Skeletal muscle cell (primary cell): Measurements from ENCODE around the gene ELAVL3.
"Not testable (repeated sequence)": the region's sequence is repeated elsewhere in the genome, so short reads cannot be mapped to it uniquely, and the experiment has no call there.

Experiments
- DNase-seq: peaks from one replicate; pipeline ENCODE4 v3.0.0-alpha.2; 2010; ENCODE audit warnings: low read depth
- H3K4me3 ChIP-seq: 2 replicates; pipeline ENCODE4 v1.5.1; 2011; ENCODE audit warnings: low read depth, mild to moderate bottlenecking, control low read depth, low read length, moderate library complexity

ELAVL3 gene

DNA sequence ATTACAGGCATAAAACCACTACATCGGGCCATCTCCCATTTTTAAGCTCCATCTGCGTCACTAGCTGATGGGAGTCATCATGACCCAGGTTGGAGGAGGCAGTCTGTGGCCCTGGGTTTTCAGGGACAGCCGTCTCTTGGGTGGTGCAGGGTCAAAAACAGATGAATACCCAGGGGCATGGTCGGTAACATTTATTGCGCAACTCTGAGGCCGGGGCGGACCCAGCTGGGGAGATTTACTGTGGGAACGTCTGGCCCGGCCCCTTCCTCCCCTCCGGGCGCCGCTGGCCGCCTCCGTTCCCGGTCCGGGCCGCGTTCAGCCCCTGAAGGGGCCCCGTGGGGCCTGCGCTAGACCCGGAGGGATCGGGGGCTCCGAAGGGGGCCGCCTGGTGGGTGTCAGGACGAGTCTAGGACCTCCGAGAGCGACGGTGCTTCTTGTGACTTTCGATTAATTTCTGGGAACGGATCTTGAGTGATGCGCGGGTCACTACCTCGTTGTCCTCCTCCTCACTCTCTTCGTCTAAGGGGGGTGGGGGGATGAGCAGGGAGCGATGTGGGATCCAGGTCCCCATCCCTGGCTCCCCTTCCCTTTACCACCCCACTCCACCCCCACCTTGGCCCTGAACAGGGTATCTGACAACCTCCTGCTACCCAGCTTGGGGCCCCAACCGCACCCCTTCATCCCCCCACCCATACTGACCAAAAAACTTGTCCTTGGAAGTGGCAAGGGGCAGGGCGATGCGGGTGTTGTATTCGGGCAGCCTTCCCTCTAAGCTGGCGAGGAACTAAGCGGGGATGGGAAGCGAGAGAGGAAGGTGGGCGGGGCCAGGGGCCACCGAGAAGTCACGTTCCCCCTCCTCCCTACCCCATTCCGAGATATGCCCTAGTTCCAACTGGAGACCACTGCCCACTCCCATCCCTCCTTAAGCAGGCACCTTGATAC lies 60.1 kb downstream of the ELAVL3 start:
- peak; percentile 25 for DNase-seq
- peak overlapping the region; percentile 27 for H3K4me3 ChIP-seq

- no peak within 1 kb of the TSS for H3K4me3 ChIP-seq
- no peak for DNase-seq
Measured at GRCh38 chr19:11418549-11419506, 62.0 kb downstream of the ELAVL3 start, which contains the start of gene RGL3. TSS of gene RGL3 (minus strand) at chr19:11419314. CDS start at chr19:11419278, 36 bp downstream.

GRCh38 chr19:11418094-11418548 lies 62.7 kb downstream of the ELAVL3 start:
- DNase-seq, result no peak
- no peak overlapping the region for H3K4me3 ChIP-seq

DNA sequence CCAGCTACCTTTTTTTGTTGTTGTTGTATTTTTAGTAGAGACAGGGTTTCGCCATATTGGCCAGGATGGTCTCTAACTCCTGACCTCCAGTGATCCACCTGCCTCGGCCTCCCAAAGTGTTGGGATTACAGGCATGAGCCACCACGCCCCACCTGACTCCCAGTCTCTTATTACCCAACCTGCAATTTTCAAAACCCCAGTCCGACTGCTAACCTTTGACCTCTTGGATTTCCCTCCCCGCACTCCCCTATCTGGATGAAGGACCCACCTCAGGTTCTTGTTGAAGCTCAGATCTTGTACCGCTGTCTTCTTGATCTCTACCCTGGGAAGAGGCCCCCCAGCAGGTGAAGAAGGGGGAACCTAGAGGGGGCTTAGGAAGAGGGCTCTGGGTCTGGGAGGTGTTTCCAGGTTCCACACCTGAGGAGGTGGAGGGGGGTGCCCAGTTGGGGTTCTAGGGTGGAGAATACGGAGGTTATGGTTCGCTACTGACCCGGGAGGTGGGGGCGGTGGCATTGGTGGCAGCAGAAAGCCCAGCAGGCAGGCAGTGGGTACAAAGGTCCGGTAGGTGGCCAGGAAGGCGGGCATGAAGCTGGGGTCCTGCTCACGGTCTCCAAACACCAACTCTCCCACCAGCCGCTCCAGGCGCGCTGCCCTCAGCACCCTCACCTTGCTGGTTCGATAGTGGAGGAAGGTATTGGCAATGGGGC lies 64.3 kb downstream of the ELAVL3 start:
- no peak for DNase-seq
- H3K4me3 ChIP-seq, result no peak overlapping the region

DNA sequence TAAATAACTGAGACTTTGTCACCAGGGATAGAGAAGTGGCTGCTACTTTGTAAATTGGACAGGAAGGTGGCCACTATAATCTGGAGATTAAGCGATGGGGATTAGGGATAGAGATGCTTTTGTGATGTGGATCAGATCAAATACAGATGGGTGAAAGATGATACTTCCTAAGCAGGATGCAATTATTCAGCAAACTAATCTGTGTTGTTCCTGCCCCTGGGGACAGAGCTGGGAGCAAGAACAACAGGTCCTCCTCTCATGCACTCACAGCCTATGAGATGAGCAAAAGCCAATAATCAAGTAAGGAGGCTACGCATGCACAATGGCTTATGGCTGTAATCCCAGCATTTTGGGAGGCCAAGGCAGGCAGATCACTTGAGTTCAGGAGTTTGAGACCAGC lies 66.3 kb downstream of the ELAVL3 start:
- DNase-seq, result no peak

DNA sequence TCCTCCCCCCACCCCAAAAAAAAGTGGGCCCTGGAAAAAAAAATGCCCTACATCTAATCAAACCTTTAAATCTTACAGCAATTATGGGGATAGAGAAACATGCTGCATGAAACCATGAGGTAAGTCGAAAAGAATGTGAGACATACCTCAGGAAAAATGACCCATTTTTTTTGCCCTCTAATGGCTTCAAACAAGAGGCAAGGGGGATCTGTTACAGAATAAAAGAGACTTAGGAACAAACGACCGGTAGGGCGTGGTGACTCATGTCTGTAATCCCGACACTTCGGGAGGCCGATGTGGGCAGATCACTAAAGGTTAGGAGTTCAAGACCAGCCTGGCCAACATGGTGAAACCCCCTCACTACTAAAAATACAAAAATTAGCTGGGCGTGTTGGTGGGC lies 70.2 kb downstream of the ELAVL3 start:
- no peak for DNase-seq
- no peak overlapping the region for H3K4me3 ChIP-seq

More for the DNA sequence above, 66.3 kb downstream of the ELAVL3 start:
- no peak overlapping the region for H3K4me3 ChIP-seq

DNA sequence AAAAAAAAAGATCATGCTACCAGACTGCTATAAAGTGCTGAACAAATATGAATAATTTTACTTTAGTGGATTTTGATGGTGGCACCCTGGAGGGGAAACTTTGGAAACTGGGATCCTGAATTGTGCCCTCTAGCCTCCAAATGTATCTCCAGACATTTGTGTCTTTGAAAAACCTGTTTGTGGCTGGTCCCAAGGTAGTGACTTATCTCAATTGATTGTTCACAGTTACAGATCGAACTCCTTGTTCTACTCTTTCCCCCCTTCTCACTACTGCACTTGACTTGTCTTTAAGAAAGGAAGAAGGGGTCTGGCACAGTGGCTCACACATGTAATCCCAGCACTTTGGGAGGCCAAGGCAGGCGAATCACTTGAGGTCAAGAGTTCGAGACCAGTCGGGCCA lies 72.3 kb downstream of the ELAVL3 start:
- no peak for DNase-seq
- H3K4me3 ChIP-seq, result no peak overlapping the region

- not testable (repeated sequence) for H3K4me3 ChIP-seq, DNase-seq
Measured at GRCh38 chr19:11406703-11407236, 74.1 kb downstream of the ELAVL3 start.

- no peak overlapping the region for H3K4me3 ChIP-seq
- no peak for DNase-seq
Measured at GRCh38 chr19:11405846-11406643, 74.8 kb downstream of the ELAVL3 start.

DNA sequence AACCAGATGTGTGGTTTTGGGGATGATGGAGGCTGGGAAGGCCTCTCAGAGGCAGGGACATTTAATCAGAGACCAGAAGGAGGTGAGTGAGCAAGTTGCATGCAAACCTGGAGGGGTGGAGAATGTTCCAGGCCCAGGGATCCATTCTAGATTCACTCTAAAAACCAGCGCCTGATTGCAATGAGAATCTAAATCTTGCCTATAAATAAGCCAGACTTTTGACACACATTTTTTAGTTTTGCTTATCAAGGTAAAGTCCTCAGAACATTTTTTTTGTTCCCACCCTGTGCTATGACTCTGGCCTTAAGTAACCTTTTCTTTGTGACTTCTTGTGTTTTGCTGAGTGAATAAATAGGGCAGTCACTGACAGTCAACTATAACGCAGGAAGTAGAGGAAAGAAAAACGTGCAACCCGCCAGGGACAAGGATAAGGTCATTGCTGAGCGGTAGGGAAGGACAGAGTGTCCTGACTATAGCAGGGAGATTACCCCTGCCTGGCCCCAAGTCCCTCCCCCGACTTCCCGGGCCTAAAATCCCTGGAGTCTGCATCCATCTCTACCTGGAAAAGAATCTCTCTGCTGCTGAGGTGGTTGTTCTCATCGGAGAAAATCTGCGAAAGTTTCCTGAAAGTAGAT lies 76.1 kb downstream of the ELAVL3 start:
- no peak overlapping the region for H3K4me3 ChIP-seq
- DNase-seq, result no peak

DNA sequence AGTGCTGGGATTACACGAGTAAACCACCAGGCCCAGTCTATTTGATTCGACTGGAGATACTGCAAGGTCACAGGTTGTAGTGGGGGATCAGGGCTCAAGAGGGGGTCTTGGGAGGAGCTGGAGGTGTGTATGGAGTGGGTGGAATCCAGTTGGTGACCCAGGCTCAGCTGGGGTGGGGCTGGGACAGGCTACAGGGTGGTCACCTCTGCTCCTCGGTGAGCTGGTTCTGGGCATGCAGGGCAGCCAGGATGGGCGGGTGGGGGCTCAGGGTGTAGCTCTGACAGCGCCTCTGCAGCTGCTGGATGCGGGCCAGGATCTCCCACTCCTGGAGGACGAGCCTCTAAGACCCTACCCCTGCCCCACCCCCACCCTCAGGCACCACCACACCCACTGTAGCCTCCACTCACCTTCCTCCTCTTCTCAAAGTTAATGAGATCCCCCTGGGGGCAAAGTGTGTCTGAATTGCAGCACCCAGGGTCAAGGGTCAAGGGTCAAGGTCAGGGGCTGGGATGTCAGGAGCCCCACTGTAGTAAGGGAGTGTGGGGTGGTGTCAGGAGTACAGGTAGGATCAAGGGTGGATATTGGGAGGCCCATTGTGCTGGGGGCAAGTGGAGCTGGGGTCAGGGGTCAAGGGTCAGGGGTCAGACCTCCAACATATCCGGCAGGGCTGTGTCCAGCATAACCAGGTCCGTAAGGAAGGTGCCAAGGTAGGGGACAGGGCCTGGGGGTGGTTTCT lies 78.9 kb downstream of the ELAVL3 start:
- H3K4me3 ChIP-seq, result no peak overlapping the region
- DNase-seq, result no peak
